GM19238 (cell line): ENCODE measurements around the gene PLET1.

Experiments used
- DNase-seq: peaks from one replicate; pipeline ENCODE4 v3.0.0; 2011; ENCODE audit warnings: low spot score; ENCODE audit not compliant: insufficient read length

PLET1 gene

GRCh38 chr11:112281726-112282125 lies 21.1 kb upstream of the PLET1 start:
- no peak for DNase-seq

GRCh38 chr11:112280268-112281126 lies 19.8 kb upstream of the PLET1 start:
- DNase-seq = peak; percentile 67

- DNase-seq = peak; percentile 60
Measured at GRCh38 chr11:112279901-112280267, 19.2 kb upstream of the PLET1 start.

- DNase-seq = no peak
Measured at GRCh38 chr11:112278803-112279202, 18.1 kb upstream of the PLET1 start.

- DNase-seq = no peak
Measured at GRCh38 chr11:112277941-112278340, 17.3 kb upstream of the PLET1 start.

- no peak for DNase-seq
Measured at GRCh38 chr11:112277029-112277428, 16.4 kb upstream of the PLET1 start.

- DNase-seq = no peak
Measured at GRCh38 chr11:112274007-112274783, 13.5 kb upstream of the PLET1 start.

- no peak for DNase-seq
Measured at GRCh38 chr11:112273066-112273465, 12.4 kb upstream of the PLET1 start.

- no peak for DNase-seq
Measured at GRCh38 chr11:112271242-112271641, 10.6 kb upstream of the PLET1 start.

- DNase-seq = no peak
Measured at GRCh38 chr11:112270551-112271180, 10.0 kb upstream of the PLET1 start.

GRCh38 chr11:112269139-112269538 lies 8.5 kb upstream of the PLET1 start:
- no peak for DNase-seq

GRCh38 chr11:112268406-112268805 lies 7.7 kb upstream of the PLET1 start:
- no peak for DNase-seq

GRCh38 chr11:112267188-112267591 lies 6.5 kb upstream of the PLET1 start:
- DNase-seq = no peak

- no peak for DNase-seq
Measured at GRCh38 chr11:112266410-112266778, 5.7 kb upstream of the PLET1 start.

- DNase-seq = no peak
Measured at GRCh38 chr11:112265659-112266409, 5.2 kb upstream of the PLET1 start.

GRCh38 chr11:112255067-112255720 lies 5.5 kb downstream of the PLET1 start:
- DNase-seq = no peak

- no peak for DNase-seq
Measured at GRCh38 chr11:112253605-112254242, 6.9 kb downstream of the PLET1 start.

GRCh38 chr11:112249871-112250610 lies 10.6 kb downstream of the PLET1 start:
- no peak for DNase-seq

GRCh38 chr11:112248201-112248600 lies 12.5 kb downstream of the PLET1 start:
- no peak for DNase-seq

GRCh38 chr11:112247201-112247600 lies 13.5 kb downstream of the PLET1 start:
- no peak for DNase-seq
